GM19372 (cell line): ENCODE results near the gene BACH2.
"Not testable (repeated sequence)": the region's sequence is repeated elsewhere in the genome, so short reads cannot be mapped to it uniquely, and the experiment has no call there.

ENCODE experiments used
- ATAC-seq: cut with Tn5 transposase; IDR thresholded peaks from one replicate; pipeline ENCODE4 v1.9.1; 2021; ENCODE audit warnings: mild to moderate bottlenecking, low read depth, moderate library complexity; ENCODE audit not compliant: unreplicated experiment

Gene BACH2

DNA sequence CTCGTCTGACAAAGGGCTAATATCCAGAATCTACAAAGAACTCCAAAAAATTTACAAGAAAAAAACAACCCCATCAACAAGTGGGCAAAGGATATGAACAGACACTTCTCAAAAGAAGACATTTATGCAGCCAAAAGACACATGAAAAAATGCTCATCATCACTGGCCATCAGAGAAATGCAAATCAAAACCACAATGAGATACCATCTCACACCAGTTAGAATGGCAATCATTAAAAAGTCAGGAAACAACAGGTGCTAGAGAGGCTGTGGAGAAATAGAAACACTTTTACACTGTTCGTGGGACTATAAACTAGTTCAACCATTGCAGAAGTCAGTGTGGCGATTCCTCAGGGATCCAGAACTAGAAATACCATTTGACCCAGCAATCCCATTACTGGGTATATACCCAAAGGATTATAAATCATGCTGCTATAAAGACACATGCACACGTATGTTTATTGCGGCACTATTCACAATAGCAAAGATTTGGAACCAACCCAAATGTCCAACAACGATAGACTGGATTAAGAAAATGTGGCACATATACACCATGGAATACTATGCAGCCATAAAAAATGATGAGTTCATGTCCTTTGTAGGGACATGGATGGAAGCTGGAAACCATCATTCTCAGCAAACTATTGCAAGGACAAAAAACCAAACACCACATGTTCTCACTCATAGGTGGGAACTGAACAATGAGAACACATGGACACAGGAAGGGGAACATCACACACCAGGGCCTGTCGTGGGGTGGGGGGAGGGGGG is 130.3 kb downstream of the BACH2 start:
- ATAC-seq, result not testable (repeated sequence)

DNA sequence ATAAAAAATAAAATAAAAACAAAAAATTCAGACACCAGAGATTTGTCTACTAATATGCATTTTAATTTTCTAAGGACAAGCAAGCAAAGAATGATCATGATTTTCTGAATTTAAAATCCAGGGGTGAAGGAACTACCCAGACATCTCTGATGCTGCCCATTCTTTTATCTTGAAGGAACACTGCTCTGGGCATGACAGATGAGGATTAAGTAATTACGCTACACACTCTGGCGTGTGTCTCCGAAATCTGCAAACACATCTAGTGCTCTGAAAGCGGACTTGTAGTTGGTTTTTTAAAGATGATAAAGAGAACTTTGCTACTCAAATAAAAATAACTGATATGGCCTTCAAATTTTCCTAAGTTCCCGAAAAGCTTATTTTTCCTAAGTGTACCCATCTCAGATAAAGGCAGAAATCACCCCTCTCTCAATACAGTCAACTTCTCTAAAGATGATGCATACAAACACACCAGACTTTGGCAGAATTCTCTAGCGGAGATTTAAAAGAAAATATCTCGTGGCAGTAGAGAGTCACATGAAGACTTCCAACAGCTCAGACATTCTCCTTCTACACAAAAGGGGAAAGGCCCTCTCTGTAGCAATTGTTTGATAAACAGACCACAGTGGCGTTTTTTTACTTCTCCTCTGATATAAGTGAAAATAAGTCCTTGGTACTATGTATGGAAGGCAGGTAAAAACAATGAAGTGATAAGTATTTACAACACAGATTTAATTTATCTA is 133.8 kb downstream of the BACH2 start:
- ATAC-seq, result no peak

DNA sequence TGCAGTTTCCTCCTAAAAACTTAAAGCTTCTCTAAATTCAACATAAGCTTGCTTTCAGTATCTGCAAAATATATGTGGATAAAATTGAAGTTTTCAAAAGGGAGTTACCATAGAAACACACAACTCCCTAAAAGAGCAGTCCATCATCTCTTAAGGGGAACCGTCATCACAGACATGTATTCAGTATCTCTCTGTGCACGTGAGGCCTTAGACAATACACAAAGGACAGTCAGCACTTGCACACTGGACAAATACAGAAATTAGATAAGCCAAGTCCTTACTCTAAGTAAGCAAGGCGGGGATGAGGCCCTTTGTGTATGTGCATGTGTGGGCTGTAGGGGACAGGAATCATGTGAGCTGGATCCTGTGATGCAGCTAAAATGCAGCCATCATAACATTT is 136.6 kb downstream of the BACH2 start:
- ATAC-seq, result no peak

DNA sequence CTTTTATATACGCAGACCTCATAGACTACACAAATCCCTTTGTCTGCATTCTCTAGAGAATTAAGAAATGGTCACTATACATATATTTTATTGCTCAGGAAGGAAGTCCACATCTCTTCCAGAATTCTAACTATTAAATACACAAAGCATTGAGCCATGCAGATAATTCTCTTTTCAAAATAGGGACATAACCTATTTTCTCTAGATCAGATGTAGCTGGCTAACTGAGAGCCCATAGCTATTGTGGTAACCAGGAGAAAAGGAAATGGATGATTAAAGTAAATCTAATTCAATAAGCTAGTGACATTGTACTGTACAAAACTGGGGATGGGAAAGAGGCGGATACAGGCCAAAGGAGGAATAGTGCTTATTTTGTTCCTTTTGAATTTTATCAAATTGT is 137.2 kb downstream of the BACH2 start:
- ATAC-seq, result no peak

DNA sequence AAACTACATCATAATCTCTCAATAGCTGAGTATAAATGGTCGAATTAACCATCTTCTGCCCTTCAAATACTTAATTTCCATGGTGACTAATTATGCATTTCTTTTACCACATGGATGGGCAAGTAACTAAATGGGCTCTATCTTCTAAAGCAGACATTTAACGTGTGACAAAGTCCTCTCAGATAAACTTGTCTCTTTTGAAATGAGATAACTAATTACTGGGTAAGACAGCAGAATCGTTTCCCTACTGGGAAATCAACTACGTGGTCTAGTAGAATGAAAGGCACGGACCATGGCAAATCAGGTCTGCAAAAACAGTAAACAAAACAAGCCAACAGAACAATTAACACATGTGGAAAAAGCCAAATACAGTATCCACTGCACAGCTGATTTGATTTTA is 137.7 kb downstream of the BACH2 start:
- no peak for ATAC-seq

DNA sequence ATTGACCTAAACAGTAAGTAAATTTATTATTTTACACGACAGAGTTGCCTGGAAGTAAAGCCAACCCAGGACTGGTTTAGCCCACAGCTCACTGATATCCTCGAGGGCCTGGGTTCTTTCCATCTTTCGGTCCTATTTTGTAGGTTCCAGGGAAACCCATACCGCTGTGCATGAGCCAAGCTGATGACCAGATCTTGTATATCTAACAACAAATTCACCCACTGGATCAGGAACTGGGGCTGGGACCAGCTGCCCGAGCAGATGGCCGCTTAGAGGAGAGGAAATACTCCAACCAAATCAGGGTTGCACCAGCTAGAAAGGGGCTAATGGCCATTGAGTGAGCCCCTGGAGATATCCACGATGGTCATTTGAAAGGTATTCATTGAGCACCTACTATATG is 139.2 kb downstream of the BACH2 start:
- ATAC-seq, result no peak

DNA sequence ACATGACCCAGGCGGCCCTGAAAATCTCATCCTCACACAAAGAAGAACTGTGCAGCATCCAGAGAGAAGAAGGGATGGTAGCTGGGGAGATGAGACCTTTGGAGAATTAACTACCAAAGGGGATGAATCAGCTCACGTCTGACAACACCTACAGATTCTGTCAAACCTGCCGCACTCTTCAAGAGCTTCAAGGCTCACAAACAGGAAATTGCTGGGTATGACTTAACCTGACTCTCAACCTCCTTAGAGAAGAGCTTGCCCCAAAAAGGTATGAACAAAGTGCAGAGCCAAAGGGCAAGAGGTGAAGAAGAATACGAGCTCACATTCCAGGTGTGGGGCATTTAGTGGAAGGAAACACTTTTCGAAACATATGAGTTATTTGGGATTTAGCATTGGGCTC is 139.8 kb downstream of the BACH2 start:
- no peak for ATAC-seq

DNA sequence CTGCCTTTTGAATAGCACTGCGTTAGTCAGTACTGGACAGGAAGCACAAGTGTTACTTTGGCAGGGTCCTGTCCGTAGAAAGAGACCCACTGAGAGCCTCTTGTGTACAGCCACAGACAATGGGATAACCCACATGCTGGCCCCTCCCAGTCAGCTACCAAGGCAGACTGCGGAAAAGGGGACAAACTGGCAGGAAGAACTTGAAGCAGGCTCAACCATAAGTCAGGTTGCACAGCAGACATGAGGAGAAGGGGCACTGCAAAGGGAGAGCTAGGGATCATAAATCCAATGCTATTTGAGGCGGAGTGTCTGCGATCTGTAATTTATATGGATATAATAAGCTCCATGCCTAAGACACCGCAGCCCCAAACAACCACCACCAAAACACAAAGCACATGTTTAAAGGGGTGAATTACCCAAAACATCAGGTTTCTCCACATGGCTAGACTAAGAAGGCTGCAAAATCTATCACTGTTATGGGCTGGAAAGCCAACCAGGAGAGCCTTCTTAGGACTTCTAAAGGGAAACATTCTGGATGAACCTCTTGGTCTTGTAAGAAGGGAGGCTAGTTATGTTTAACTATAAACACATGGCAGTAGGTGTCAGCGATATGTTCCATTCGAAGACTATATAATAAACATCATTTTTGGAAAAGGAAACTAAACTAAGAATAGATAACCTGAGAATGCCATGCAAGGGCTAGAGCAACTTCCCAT is 141.7 kb downstream of the BACH2 start:
- no peak for ATAC-seq

DNA sequence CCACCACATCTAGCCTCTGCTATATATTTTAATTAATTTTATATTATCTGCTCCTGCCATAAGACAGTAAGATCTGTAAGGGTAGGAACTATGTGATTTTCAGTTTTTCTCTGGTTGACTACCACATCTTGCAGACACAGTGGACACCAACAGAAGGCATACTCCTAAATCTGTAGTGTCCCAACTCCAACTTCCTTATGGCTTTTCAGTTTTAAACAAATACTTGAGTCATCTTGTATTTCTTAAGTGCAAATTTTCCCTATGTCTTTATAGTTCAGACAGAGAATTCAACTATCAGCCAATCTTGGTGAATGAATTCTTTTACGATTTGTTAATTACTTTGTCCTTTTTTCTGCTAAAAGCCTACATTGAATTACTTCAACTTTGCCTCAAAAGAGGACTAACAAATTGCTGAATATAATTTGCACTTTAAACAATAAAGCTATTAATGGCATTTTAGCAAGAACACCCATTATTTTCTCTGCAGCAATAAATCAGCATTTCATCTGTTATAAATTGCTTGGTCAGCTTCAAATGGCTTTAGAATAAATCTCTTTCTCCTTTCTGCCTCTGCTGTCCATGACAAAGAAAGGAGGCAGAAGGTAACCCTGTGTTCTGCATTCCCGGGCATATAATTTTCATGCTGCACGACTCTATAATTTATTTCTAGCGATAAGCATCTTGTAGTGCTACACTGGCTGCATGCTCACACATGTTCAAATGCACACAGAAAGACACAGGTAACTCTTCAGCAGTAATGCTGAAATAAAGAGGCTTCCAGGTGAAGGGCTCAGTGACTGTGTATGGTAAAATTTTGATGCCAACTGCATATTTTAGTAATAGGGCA is 144.8 kb downstream of the BACH2 start:
- ATAC-seq, result no peak

DNA sequence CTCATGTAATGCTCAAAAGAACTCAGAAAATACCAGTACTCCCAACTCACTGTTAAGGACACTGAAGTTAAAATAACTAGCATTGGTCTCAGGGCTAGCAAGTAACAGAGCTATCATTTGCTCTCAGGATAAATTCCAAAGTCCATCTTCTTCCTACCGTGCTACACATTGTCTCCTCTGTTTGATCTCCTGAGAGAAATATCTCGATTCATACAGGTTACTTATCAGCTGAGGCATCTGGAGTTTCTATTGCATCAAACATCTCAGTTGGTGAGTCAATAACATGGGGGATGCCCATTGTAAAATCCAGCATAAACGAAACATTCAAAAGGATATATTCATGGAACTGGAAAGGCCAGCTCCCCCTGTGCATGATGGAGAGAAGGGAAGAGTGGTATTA is 147.4 kb downstream of the BACH2 start:
- ATAC-seq, result no peak

DNA sequence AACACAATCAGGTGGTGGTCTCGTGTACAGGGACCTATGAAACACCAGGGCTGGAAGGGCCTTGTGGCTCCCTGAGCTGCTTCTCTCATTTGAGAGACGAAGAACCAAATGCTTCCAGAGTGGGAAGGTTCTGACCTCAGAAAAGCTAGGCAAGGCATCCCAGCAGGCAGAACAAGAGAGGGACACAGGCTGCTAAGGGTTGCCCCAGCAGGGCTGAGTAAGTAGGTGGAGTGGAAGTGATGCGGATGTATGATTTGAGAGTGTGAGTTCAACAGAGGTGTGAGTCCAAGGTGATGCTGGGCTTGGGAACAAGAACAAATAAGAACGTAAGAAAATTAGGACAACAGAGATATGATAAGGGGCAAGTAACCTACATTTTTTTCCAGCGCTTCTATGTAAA is 147.8 kb downstream of the BACH2 start:
- ATAC-seq, result no peak

DNA sequence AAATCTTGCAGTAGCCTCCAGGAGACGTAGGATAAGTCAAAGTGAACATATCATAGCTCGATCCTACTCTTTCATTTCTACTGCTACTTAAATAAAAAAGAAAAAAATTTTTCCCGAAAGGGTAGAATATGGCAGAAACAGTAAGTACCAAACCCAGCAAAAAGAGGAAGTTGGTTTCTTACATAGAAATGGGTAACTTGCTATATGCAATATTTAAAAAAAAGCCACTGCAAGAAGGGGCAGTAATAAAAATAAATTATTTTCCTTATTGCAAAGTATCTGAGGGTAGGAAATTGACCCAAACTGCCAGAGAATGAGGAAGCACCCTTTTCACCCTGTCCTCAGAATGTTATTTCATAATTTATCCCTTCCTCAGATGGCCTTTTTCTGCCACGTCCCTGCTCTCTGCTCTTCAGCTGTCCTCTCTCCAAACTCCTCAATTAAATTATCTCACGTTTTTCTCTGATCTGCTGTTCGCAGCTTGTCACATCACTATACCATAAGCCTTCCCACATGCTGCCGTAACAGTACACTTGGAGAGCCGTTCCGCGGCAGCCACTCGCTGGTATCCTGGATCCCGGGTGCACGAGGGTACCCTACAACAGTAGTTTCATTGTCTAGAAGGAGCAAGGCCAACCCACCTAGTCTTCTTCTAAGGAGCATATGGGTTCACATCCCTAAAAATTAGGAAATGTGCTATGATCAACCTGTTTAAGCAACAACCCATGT is 149.6 kb downstream of the BACH2 start:
- no peak for ATAC-seq

DNA sequence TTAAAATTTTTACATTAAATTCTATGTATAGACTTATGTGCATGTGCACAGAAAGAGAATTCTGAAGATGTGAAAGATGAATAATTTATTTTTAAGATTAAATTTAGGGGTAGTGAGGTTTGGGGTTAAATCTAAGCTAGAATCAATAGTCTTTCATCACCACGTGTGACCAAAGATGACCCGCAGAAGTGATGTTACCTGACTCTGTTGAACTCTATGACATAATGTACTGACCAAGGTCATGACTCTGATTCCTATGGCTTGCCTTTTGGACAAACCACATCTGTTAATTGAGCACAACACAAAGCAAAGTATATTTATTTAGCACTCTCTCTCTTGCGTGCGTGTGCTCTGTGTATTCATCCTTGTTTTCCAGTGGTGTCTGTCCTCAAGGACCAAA is 150.6 kb downstream of the BACH2 start:
- ATAC-seq, result no peak

DNA sequence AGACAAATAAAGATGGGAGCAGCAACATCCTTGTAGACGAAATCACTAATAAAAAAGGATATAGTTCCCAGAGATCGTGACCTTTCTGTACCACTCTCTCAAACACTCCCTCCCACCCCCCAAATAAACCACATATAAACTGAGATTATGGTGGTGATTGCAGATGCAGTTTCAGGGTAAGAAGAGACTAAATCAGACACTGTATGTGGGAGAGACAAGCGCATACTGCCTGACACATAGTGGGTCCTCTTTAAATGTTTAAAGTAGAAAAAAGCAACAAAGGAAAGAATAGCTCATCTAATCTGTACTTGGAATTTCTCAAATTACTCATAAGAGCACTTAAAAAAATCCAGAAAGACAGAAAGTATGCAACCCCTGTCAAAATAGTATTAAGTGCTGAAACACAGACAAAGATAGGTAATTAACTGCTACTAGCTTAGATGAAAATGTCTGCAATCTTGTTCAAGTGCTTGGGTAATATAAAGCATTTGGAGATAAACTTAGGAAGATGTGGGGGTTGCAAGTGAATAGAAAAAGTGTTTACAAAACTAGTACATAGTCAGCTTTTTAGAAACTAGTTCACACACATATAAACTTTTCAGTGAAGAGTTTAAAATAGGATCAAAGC is 151.6 kb downstream of the BACH2 start:
- ATAC-seq, result no peak

DNA sequence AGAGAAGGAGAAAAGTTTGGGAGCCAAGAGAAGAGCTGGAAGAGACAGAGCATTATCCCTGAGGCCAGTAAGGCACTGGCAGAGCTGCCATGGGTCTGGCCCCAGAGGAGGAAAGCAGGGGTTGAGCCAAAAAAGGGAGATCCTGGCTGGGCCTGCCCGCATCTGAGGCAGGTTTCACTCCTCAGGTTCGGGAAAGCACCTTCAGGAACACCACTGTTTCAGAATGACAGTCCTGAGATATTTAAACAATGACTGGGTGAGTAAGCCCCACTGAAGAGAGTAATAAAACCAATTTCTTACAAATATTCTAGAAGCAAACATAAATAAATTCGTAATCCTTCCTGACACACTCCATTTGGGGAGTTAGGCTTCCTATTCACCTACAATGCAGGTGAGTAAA is 152.2 kb downstream of the BACH2 start:
- ATAC-seq, result no peak

DNA sequence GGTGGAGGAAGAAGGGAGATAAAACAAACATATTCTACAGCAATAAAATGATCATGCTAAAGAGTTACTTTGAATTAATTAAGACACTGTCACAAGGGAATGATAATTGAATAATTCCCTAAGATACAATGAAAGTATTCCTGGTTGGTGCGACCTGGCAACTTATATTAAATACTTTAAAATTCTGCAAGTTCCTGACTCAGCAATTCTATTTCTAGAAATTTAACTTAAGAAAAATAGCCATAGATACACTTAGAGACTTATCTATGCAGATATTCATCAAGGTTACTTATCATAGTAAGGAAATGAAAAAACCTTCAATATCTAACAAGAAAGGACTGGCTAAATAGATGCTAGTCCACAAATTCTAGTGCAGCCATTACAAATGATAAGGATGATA is 156.0 kb downstream of the BACH2 start:
- ATAC-seq, result no peak

DNA sequence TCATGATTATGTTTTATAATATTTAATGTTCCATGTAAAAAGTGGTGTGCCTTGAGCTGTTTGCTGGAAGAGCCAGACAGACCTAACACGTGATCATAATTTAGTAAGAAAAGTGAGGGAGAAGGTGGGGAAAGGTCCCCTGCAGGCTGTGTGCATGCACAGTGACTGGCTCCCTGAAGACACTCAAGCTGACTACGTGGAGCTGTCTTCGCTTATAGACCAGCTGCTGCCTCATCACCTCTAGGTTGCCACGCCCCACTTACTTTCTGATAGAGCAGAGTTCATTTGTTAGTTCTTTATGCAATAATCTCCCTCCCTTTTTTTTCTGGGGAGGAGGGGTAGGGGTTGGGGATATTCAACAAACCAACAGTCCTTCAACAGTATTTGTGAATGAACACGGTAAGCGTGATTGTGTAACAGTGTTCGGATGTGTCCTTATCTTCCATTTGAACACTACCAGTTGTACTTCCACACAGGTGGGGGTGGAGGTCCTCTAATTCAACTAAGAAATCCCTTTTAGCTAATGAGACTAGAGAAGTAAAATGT is 157.3 kb downstream of the BACH2 start:
- no peak for ATAC-seq

DNA sequence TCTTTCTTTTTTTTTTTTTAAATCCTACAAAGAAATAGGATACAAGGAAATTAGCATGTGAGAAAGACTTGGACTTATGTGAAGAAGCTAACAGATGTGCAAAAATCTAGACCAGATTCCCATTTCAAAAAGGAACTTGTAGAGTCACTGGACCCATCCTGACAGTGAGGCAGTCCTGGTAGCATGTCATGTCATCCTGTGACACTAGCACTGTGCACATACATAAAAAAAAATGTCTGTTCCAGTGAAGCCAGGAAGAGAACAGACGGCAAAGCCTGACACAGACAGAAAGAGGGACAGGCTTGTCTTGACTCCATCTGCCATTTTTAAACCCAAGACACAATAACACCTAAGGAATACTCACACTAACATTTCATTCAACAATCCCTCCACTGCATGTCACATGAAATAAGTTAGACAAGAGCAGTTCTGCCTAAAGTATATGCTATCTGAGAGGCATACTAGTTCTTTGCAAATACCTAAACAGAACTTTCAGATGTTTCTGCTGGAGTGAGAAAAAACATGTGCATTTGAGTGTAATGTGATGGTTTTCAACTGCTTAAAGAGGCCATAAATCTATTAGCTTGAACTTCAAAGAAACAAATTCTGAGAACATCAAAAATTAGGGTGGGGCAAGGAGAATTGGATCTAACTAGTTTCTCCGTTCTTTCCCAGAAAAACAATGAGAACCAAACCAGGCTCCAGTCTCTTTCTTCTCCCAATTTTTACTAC is 159.6 kb downstream of the BACH2 start:
- ATAC-seq, result no peak

DNA sequence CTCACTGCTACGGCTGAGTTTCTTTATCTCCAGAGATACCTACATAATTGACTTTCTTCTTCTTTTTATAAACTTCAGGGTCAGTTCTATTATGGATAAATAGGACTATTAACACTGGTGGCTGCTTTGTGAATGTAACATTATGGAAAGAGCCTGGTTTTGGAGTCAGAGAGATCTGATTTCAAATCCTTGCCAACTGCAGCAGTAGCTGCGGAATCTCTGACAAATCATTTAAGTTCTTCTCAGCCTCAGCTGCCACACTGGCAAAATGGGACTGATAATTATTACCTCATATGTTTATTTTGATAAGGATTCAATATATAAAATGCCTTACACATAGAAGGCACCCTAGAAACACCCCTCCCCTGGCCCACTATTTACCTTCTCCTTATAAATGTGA is 160.5 kb downstream of the BACH2 start:
- ATAC-seq, result no peak
